NAMALWA (cell line): Measurements from ENCODE around the gene FRMD1.

ENCODE experiments used
- DNase-seq: peaks from one replicate; pipeline ENCODE4 v3.0.0-alpha.2; 2015; ENCODE audit warnings: low spot score

Gene FRMD1

GRCh38 chr6:168095171-168095691, 16.2 kb upstream of the FRMD1 start:
- DNase-seq, result no peak

DNA sequence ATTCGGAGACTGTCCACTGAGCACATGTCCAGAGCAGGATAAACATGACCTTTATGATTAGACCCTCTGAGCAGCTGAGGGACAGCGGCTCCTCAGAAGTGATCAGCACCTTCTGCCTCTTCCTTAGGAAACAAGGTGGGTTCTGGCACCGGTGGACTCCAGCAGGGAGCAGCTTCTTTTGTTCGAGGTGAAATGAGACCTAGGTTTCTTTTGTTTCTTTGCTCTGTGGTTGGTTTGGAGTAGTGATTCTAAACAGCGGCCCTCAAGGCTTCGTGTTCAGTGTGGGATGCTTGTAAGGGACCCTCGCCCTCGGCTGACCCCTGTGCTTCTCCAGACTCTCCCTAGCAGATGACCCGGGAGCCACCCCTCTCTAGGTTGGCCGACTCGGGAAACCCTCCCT, 14.6 kb upstream of the FRMD1 start:
- DNase-seq, result no peak

- no peak for DNase-seq
Observed at GRCh38 chr6:168093071-168093505, 14.1 kb upstream of the FRMD1 start.

DNA sequence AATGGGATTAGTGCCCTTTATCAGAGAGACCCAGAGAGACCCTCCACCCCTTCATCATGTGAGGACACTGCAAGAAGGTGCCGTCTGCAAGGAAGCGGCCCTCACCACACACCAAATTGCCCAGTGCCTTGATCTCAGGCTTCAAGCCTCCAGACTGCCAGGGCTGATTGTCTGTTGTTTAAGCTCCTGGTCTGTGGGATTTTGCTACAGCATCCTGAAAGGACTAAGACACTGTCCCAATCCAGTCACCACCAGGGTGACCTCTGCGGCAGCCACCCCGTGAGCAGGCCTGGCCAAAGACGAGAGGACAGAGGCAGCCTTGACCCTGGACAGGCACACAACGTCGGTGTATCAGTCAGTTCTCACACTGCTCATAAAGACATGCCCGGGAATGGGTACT, 13.5 kb upstream of the FRMD1 start:
- DNase-seq, result no peak

- no peak for DNase-seq
Observed at GRCh38 chr6:168091381-168092264, 12.6 kb upstream of the FRMD1 start.

GRCh38 chr6:168090706-168091105, 11.7 kb upstream of the FRMD1 start:
- DNase-seq, result no peak

DNA sequence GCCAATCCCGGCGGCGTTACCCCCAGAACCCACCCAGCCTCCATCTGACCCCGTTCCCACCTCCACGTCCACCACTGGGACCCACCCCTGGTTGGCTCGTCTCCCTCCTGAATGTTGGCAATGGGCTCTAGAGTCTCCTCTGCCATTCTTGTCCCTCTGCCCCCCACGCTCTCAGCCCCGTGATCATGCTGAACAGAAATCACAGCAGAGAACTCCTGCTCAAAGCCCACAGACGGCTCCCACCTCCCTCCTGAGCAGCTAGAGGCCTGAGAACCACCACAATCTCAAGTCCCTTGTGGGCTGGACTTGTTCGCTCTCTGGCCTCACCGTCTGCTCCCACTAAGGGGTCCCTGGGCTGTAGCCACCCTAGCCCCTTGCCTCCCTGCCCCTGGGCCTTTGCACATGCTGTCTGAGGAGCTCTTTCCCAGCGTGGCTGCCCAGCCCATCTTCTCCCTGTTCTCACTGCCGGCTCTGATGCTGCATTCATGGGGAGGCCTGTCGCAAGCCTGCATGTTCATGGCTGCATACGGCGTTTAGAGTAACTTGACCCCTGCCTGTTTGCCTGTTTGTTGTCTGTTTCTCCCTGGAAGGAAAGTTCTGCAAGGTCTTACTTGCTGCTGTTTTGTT, 11.2 kb upstream of the FRMD1 start:
- no peak for DNase-seq

- DNase-seq, result no peak
Observed at GRCh38 chr6:168089186-168090063, 10.4 kb upstream of the FRMD1 start.

DNA sequence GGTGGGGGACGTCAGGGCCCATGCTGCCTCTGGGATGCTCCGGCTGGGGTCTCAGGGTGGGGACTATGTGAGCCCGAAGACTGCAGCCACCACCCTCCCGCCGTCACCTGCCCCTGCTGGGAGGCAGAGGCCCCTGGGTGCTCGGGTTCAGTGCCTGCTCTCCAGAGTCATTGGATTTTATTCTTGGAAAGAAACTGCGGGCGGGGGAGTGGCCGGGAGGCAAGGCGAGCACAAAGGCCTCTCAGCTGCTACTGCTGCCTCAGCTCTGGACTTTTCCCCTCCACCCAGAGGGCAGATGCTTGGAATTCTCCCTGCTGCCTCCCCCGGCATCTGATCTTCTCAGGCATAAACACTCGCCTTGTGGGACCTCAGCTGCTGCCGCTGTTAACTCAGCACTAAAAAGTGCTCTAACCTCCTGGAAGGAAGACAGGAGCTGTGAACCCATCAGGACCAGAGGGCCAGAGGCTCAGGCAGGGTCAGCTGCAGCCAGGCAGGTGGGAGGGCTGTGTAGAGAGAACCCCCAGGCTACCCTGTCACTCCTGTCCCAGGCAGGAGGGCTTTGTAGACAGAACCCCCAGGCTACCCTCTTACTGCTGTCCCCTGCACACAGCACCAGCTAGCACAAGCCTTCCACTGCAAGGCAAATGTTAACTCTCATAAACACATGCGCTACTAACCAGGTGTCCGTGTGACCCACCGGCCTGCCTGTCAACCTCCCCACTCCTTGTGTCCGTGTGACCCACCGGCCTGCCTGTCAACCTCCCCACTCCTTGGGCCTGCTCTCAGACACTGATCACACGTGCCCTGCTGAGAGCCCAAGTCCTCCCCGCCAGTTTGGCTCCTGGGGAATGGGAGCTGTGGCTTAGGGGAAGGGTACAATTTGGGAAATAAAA, 9.4 kb upstream of the FRMD1 start:
- DNase-seq, result no peak

DNA sequence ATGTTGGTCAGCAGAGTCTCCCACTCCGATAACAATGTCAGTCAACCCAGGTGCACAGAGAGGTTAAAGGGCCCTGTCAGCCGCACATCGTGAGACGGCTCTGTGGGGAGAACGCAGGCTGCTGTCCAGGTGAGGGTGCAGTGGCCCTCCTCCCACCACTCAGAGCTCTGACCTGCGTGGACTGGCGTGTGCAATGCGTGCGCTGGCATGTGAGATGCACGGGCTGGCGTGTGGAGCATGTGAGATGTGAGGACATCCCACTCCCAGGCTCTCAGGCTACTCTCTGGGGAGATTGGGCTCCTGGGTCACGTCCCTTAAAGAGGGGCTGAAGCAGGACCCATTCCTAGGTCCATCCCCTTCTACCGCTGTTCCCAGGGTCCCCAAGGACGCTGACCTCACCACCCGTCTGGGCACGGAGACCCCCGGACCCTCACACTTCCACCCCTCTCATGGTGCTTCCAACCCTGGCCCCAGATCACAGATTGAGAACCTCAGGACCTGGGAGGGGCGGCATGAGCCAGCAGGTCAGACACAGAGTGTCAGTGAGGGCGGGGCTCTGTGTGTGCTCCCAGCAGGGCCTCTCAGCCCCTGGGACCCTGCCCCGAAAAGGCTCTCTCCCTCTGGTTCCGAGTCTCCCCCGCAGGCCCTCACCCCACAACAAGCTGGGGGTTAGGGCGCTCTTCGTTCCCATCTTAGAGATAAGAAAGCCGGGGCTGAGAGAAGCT, 8.6 kb upstream of the FRMD1 start:
- DNase-seq, result no peak

DNA sequence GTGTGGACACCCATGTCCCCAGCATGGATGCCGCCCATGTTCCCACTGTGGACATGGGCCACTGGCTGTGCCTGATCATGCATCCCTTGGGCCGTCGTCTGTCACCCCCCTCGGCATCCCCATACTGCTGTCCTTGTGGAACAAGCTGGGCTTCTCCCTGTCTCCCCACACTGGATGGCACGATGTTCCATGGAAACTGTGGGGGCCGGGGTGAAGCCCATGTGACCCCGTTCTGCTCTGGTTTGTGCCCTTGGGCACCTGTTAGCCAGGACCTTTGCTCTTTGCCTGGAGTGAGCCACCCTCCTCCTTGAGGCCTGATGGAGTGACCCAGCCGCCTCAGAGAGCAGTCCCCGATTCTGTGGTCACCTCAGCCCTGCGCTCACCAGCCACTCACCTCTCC, 7.6 kb upstream of the FRMD1 start:
- no peak for DNase-seq

DNA sequence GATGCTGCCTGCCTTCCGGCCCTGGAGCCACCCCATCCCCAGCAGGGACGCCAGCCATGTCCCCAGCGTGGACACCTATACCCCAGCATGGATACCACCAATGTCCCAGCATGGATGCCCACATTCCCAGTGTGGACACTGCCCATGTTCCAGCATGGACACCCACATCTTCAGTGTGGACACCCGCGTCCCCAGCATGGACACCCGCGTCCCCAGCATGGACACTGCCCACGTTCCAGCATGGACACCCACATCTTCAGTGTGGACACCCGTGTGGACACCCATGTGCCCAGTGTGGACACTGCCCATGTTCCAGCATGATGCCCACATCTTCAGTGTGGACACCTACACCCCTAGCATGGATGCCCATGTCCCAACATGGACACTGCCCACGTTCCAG, 7.1 kb upstream of the FRMD1 start:
- DNase-seq, result no peak

- no peak for DNase-seq
Observed at GRCh38 chr6:168084465-168085160, 5.6 kb upstream of the FRMD1 start.

GRCh38 chr6:168083514-168083885, 4.5 kb upstream of the FRMD1 start:
- DNase-seq, result no peak

GRCh38 chr6:168082860-168083513, 4.0 kb upstream of the FRMD1 start:
- no peak for DNase-seq

GRCh38 chr6:168081858-168082546, 3.0 kb upstream of the FRMD1 start:
- DNase-seq, result no peak

GRCh38 chr6:168080393-168081077, 1.5 kb upstream of the FRMD1 start:
- DNase-seq, result no peak
